HL-60/S4 (cell line): ENCODE data around the gene TNS3.
"Not testable (repeated sequence)": the region's sequence is repeated elsewhere in the genome, so short reads cannot be mapped to it uniquely, and the experiment has no call there.

ENCODE experiments used
- in situ Hi-C: fragments of 300-500 bp; cut with MboI; formaldehyde crosslinking; loops from 2 replicates; pipeline ENCODE4 v1.14.3; 2022; ENCODE audit warnings: low sequenced_read_pairs

TNS3 gene

DNA sequence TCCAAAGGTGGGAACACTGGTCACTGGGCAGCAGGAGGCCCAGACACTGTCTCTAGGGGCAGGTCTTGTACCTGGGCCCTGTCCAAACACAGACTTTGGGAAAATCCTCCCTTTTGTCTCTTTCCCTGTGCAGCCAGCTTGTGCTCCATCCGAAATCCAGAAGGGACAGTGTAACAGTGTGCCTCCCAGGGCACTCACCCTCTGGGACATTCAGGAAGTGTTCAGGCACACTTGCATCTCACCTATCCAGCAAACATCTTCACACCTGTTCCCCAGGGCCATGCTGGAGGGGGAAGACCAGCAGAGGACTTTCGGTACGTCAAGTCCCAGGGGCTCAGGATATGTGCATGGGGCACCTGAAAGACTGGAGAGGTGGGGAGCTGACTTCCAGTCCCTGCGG, 38.9 kb downstream of the TNS3 start:
- in situ Hi-C loops = no loop called here

DNA sequence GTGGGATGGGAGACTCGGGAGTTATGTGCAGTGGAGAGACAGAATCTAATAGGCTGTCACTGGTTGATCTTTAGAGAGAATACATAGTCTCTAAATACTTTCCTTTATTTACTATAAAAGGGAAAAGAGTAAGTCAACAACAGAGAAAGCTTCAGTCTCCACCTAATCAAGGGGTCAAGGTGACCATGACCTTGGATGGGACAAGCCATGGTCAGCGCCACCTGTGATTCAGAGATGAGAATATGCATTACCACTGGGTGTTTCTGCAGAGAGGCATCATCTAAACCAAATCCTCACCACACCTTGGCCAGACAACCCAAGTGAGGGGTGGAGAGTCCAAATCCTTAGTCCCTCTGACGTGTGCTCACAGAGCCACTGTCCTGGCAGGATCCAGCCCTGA, 39.9 kb downstream of the TNS3 start:
- in situ Hi-C loops = no loop called here

DNA sequence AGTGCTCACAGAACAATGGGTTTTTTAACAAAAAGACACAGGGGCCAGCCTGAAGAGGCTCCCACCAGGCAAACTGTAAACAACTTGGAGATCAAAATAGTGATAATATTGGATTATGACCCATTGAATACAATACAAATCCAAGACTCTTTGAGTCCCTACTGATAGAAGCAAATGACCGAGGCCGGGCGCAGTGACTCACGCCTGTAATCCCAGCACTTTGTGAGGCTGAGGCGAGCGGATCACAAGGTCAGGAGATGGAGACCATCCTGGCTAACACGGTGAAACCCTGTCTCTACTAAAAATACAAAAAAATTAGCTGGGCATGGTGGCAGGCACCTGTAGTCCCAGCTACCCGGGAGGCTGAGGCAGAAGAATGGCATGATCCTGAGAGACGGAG, 40.4 kb downstream of the TNS3 start:
- in situ Hi-C loops = not testable (repeated sequence)

DNA sequence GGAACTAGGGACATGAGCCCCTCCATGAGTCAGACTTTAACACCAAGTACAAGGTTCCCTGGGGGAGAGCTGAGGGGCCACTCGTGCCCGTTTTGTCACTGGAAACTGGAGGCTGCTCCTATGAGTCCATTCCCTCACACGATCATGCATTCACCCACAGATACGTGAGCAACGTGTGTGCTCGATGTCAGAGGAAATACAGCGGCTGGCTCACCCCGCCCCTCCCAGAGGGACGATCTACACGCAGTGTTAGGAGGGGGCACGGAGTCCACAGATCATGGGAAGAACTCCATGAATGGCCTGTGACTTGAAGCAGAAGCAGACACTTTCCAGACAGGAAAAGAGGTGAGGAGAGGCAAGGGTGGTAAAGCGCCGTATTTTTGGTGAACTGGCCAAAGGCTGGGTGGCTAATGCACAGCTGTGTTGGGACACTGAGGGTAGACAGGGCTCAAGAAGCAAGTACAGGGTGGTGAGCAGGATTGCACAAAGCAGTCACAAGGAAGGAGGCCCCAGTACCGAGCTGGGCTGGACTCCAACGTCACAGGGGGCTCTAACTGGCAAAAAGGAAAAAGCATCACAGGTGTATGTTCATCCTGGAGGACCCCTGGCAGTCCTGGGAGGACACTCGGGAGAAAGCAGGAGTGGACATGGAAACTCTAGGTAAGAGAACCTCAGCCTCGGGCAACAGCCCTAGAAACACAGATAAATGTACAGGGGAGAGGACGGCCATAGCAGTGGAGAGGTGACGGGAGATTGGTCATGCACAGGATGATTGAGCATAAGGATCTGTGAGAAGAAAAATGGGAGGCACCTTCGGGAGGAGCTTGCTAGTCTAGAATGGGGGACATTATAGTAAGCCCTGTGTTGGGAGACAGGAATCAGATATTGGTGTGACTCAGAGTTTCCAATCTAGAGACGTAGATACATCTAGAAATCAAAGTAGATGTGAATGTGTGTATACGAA, 41.2 kb downstream of the TNS3 start:
- in situ Hi-C loops = no loop called here

DNA sequence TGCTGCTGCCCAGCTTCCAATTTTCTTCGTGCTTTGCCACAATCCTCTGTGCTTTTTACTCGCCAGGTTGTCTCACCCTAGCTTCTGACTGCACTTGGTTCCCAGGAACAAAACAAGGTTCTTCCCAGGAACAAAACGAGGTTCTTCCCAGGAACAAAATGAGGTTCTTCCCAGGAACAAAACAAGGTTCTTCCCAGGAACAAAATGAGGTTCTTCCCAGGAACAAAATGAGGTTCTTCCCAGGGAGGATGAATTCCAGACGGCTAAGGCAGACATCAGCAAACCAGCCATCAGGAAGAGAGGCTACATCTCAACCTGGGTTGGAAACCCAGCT, 41.9 kb downstream of the TNS3 start:
- in situ Hi-C loops = no loop called here

DNA sequence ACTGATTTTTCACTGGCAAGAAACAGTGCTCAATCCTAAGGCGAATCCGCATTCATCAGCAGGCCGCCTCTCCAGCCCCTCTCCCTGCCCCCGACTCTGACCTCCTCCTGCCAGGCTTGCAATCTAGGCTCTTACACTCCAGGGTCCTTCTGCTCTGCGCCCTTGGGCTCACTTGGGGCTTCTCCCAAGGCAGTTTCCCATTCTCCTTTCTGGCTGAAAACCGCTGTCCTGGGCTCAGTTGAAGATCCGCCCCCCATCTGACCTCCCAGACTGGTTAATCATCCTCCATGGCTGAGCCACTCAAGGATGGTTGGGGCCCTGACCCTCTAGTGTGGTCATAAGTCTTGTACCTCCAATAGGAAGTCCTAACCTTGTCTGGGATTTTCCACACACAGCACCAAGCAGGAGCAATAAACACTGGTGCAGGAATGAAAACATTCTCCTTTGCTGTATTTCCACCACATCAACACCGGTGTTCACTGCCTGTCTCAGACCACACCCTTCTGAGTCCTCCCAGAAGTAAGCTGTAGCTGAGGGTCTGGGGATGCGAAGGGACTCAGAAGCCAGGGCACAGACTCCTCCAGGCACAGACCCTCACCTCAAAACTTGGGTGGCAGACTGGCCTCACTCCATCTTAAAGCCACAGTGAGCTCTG, 42.4 kb downstream of the TNS3 start:
- in situ Hi-C loops = no loop called here

DNA sequence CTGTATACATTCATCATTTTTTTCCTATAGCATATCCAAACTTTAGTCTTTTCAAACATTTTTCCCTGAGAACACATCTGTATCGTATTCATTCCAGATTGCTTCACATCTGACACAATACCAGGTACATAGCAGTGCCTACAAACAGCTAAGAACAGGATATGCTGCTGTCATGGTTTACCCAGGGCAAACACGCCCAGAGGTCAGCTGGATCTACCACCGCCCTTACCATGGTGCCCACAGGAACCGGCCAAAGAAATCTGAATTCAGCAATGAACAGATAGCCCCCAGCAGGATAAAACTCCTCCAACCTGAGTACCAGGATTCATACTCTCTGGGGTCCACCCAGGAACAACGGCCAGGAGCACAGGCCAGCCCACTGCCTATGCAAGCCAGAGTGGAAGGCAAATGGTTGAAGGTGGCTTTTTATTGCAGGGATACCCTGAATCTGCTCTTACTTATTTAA, 43.0 kb downstream of the TNS3 start:
- in situ Hi-C loops = no loop called here

DNA sequence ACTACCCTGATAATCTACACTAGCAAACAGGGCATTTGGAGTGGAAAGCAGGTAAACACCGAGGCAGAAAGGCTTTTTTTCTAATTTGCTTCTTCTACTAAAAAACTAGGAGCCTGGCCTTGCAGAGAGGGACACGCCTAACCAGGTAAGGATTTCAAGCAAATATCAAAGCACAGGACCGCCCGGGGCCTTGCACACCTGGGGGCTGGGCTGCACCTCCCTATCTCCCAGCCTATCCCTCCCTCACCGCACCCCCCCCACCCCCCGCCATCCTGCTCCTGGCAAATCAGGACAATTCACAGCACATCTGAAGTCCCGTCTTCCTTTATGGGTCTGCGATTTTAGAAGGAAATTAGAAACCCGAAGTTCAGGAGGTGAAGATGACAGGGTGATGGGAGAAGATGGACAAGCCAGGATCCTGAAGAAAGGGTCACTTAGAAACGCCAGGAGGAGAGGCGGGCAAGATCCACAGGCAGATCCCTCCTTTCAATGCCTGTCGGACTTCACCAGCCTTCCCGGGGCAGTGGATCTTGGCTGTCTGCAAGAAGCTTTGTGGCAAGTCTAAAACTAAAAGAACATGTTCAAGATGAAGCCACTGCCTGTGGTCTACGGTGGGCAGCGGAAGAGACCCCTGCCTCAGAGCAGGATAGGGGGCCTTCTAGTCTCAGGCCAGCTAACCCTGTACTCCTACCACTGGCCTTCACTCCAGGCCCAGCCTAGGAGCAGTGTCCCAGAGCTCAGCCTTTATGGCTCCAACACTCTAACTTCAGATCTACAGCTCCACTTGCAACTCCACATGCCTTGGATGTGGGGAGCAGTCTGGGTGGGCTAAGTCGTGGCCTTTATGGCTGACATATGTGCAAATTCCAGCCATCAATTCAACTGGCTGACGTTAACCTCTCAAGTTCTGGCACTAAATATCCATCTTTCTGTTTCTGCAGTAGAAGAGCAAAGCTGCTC, 43.9 kb downstream of the TNS3 start:
- in situ Hi-C loops = no loop called here

DNA sequence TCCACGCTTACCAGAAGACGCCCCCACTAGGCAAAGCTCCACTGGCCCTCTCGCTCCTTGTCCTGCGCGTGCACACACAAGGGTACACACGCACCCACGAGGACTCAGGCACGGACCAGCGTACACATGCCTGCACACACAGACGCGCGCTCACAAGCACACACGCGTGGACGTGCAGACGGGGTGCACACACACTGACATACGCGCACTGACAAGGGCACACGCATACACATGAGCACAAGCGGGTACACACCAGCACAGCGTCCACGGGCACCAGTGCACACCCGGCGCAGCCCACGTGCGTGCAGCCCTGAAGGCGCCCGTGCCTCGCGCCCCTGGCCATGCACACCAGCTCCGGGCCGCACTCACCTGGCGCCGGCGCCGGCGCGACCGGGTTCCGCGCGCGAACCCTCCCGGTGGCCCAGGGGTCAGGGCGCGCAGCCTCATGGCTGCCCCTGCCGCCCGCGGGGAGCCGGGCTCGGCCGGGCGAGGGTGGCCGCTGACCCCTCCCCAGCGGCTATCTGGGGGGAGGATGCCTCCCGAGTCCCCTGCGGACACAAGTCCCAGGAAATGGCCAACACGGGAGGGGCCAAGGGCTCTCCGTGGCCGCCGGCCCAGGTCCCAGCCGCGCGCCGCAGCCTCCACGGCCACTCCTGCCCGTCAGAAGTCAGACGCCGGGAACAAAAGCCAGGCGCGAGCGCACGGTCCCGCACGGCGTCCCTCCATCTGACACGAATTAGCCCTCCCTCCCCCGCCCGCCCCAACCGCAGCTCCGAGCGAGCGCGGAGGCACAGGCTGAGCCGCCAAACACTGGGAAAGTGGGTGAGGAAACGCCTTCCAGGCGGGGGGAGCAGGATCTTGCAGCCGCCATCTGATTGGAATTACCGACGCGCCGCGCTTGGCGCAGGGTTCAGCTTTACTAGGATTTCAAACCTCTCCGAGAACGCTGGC, 45.0 kb downstream of the TNS3 start:
- in situ Hi-C loops = no loop called here

DNA sequence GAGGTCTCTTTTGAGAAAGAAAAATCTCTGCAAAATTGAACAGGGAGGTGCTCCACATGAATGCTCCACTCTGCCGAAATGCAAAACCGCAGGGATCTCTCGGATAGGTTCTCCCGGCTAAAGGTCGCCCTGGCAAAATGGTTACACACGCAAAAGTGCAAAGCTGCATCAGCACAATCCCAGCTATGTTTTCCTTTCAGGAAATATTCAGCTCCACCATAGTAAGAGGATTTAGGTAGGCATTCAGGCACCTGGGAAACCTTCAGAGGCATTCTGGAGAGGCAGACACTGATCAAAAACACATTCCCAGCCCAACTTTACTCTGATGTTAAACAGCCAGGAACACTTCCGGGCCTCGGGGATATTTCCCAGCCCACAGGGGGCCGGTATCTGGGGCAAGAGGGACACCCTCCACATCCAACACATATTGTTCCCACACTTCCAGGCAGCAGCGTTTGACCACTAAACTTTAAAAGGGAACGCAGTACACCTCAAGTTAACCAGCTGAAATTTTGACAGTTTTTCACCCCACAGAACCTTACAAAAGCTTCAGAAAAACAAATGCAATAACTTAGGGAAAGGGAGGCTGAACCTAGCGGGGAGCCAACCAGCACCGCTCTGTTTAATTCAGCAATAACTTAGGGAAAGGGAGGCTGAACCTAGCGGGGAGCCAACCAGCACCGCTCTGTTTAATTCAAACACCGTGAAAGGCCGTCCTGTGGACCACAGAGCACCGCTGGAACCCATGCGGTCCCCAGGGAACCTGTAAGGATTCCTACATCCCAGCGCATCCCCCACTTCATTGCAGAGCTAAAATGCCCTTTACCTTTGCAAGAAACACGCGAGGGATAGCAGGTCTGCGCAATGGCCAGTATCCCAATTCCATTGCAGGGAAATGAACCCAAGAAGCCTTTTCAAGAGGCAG, 45.9 kb downstream of the TNS3 start:
- in situ Hi-C loops = no loop called here

DNA sequence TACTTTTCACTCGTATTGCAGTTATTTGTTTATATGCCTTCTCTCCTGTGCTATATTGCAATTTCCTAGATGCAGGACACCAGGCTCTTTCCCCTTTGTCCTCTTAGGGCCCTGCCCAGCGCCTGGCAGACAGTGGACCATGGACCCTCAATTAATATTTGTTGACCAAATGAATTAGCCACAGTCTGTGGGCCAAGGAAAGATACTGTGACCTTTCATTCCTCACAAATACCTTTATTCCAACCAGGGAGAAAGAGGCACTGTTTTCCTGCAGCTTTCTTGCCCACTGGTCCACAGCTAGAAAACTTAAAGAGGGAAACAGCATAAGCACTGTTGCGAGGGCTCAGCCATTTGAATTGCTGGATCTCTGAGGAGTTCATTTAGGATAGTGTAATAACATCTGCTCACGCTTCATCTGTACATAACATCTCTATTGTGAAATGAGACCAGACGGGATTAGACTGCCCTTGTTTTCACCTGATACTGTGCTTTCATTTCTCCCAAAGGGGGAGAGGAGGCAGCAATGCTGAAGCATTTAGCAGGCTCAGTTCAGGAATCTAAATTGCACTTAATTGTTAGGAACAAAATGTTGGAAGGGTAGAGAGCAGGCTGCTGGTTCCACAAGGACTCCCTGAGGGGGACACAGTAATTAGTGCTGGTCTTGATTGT, 46.7 kb downstream of the TNS3 start:
- in situ Hi-C loops = no loop called here

DNA sequence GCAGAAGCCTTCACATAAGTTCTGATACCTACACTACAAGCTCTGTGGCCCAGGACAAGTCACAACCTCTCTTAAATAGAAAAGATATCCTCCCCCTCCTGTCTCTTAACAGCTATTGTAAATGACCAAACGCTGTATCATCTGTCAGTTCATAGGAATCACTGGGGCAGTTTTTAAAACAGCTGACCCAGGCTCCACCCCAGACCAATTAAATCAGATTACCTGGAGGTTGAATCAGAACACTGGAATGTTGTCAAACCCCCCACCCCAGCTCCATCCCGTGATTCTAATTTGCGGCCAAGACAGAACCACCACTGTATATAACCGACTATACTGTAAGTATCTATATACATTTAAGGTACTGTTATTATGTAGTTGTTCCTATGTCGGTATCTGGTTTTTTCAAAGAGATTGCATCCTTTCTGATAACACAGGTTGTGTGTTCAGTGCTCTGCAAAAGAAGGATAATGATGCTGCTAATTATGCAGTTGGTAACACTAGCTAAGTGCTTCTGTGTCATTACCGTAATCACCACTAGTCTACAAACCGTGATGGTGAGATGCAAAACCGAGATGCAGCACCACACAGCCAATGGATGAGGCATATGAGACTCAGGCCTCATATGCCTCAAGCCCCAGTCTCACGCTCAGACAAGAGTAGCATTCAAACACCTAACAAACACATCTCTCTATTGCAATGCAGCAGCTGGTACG, 47.4 kb downstream of the TNS3 start:
- in situ Hi-C loops = no loop called here

DNA sequence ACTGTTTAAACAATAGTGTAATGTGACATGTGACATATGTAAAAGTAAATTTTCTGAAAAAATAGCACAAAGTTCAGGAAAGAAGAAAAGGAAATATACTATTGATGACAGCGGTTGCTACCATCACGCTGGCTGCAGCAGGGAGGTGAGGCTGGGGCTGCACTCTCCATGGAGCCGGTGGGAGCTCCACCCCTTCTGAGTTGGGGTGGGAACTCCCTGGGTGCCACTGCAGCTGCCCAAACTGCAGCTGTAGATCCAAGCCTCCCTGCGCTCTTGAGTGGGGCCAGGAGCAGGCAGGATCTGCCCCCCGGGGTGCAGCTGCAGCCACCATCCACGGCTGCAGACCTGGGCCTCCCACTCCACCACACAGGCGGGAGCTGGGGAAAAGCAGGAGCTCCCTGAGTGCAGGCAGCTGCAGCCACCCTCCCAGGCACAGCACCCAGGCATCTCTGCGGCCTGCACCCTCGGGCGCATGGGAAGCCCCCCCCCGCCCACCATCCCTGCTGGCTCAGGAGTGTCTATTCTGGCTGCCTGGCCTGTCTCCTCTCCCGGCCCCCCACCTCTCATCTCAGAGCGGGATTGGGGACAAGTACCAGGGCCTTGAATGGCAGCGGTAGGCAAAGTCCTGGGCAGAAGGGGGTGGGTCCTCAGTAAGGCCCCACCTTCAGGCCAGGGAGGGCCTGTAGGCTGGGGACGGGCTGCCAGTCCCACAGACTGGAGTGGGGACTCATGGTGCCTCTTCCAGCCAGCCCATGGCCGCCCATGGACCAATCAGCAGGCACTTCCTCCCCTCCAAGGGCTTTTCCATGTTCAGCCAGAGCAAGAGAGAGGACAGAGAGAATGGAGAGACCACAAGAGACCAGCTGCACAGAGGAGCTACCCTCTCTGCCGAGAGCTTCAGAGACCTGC, 50.1 kb downstream of the TNS3 start:
- in situ Hi-C loops = no loop called here

DNA sequence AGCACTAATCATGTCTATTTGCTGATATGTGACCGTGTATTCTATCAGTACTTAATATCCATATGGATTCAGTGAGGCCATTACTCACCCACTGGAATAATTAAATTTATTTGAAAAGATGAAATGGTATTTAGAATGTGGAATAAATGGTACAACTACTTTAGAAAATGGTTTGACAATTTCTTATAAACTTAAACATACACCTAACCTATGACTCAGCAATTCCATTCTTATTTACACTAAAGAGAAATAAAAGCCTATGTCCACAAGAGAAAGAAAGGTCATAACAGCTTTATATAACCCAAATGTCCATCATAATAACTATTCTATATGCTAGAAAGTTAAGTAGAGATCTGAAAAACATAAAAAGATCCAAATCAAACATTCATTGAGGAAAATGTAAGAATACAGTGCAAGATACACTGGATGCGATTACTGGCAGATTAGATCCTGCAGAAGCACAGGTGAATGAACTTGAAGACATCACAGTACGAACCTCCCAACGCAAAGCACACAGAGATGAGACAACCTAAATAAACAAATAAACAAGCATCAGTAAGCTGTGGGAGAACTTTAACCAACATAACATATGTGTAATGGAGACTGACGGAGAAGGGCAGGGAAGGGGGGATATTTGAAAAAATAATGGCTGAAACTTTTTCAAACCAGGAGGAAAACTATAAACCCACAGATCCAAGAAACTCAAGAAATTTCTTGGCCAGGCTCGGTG, 51.9 kb downstream of the TNS3 start:
- in situ Hi-C loops = no loop called here

DNA sequence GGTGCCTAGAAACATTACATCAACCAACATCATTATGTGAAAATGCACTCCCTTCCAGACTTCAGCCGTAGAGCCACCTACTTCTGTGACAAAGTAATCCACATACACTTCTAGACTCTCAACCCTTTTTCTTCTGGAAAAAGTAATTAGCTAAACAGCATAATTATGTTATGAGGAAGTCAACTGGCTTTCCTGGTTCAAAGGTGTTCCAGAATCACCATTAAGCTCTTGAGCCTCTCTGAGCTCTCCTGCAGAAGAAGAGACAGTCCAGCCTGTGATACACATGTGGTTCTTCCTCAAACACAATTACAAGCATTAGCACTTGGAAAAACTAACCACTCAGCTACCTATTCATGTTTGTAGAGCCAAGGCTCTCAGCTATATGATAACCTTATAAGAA, 52.5 kb downstream of the TNS3 start:
- in situ Hi-C loops = no loop called here

DNA sequence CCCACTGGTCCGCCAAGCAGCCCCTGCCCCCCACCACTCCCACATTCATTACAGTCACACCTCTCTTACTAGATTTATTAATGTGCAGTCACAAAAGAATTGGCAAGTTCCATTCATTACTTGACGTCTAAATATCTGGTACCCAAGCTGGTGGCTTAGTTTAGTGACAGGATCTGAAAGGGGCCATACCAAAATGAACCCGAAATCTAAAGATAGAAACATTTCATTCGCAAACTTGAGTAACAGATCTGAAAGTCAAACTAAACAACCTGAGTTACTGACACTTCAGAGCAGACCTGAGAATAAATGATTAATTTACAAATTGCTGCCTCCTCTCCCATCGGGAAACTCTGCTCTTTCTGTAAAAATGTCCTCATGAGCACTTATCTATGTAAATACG, 53.4 kb downstream of the TNS3 start:
- in situ Hi-C loops = no loop called here
